ENCODE measurements around the gene SLC39A13.

SLC39A13 gene

DNA sequence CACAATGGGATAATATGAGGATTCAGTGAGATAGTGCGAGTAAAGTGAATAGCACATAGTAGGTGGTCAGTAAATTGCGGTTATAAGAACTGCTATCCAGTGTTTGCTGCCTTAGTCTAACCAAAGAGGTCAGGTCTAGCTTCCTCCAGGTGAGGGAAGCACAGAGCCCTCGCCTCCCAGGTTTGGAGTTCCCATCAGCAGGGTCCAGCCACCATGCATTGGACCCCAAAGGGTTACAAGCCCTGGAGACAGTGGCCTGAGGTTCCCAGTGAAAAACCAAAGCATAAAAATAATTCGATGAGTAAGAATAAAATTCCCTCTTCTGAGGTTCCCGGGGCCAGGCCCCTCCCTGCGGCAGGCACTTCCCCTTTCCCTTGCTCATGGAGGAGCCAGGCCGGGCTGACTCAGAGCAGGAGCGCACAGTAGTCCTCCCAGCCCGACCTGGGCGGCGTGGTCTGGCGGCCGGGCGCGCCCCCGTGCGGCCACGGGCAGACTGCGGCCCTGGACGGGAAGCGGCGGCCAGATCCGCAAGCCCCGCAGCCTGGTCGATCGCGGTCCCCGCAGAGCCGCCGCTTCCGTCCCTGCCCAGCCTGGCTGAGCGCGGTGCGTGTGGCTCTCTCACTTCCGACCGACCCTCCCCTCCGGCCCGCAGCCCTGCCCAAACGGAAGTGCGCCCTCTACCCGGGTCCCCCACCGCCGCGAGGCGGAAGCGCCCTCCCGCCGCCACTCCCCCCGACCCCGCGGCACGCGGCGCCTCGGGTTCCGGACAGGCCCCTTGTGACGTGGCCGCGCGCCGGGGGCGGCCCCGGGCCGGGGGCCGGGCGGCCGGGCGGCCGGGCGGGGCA is at the start of gene SLC39A13:
TSS of gene SLC39A13 (plus strand) at position 845 of the 845 bp plus-strand sequence. CDS start 1,505 bp downstream, outside the sequence.
- peak; percentile 97 for DNase-seq

DNA sequence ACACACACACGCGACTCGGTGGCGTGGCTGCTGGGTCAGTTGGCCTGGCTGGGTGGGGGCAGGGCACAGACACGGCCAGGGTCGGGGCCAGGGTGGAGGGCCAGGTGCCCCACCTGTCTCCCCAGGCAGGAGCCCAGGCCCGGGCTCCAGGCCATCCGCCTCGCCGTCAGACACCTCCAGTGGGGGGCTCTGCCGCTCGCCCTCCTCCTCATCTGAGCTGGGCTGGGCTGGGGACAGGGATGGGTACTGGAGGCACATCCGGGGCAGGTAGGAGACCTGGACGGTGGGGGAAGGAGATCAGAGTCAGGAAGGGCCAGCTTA is 49.7 kb upstream of the SLC39A13 start:
- DNase-seq = no peak

DNA sequence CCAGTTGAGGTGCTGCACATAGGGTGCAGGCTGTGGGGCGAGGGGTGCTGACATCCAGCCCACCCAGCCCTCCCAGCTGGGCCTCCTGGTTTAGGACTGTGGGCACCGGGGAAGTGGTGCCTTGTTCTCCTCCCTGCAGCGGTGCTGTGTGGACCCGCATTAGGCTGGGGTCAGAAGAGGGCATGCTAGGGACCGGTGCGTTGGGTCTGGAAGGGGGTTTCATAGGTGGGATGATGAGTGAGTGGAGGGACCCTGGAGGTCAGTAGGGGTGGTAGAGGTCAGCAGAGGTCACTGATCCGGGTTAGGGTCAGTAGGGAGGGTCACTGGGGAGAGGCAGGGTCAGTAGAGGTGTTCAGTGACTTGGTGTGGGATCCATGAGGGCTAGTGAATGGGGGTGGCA is 49.2 kb upstream of the SLC39A13 start:
- DNase-seq = no peak

DNA sequence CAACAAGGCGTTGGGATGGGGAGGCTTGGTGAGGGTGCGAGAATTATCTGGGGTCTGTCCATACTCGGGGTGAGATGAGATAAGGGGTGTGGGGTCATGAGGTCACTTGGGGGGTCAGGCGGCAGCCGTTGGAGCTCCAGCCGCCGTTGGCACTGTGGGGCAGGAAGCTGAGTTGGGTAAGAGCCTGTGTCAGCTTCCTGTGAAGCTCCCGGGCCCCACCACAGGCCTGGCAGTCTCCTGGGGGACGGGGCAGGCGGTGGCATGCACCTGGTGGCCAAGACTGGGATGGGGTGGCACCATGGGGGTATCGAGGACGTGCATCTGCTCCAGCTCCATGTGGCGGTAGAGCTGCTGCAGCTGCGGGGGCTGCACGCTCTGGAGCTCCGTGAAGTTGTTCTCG is 48.8 kb upstream of the SLC39A13 start:
- no peak for DNase-seq

DNA sequence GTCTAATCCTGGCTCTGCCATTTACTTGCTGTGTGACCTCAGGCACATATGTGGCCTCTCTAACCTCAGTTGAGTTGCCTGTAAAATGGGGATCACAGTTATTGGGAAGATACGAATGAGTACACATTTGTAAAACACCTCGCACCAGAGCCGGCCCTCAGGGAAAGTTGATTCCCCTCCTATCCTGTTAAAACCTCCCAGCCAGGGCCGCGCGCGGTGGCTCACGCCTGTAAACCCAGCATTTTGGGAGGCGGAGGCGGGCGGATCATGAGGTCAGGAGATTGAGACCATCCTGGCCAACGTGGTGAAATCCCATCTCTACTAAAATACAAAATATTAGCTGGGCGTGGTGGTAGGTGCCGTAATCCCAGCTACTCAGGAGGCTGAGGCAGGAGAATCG is 48.0 kb upstream of the SLC39A13 start:
- DNase-seq = no peak

DNA sequence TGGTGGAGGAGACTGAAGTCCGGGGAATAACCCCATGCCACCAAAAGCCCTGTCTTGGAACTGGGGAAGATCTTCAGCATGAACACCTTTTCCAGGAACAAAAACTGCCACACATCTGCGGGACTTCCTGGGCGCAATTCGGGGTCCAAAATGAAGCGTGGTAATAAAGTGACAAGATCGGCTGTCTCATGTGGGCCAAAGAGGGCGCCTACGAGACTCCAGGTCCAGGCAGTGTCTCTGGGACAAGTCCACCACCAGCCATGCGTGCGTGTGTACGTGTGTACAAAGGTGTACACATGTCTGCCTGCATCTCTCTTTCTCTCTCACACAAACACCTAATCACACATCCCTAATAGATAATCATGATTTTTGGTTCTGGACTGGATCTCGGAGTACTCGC is 47.0 kb upstream of the SLC39A13 start:
- no peak for DNase-seq

DNA sequence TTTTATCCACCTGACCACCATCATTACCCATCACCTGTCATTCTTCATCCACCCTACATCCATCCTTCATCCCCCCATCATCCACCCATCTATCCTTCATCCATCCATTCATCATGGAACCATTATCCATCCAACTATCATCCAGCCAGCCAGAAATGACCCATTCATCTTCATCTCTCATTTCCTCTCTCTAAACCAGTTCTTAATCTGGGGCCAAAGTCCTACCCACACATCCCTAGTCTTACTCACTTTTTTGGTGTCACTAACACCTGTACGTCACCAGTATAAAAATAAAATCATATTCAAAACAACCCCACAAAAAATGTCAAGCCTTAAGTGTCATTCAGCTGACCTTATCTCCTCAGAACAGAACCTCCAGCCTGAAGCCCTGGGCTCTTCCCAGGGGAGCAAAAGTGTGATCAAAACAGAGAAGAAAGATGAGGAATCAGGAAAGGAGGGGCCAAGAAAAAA is 42.3 kb upstream of the SLC39A13 start:
- no peak for DNase-seq

DNA sequence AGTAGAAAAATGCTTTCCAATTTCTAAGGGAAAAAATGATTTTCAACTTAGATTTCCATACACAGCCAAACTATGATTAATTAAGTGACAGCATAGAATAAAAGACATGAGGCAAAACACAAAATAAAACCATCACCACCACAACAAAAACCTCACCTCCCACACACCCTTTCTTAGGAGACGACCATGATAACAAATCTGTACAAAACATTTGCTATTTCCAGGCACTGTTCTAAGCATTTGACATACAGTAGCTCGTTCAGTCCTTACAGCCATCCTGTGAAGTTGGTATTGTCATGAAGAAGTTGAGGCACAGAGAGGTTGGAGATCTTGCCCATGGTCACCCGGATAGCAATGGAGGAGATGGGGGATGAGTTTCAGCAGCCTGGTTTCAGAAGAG is 38.7 kb upstream of the SLC39A13 start:
- no peak for DNase-seq

DNA sequence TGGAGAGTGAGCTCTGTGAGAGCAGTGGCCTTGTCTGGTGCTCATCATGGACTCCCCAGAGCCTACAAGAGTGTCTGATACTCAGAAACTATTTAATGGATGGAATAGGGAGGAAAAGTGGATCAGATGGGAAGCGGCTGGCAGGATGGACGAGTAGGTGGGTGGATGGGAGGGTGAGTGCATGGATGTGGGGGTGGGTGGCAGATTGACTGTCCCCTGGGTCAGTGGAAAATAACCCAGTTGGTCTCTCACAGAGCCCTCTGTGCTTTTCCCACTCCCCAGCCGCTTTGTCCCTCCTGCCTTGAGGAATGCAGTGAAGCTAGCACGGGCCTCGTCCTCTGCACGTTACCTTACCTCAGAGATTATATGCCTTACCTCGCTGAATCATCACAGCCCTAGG is 36.0 kb upstream of the SLC39A13 start:
- no peak for DNase-seq

DNA sequence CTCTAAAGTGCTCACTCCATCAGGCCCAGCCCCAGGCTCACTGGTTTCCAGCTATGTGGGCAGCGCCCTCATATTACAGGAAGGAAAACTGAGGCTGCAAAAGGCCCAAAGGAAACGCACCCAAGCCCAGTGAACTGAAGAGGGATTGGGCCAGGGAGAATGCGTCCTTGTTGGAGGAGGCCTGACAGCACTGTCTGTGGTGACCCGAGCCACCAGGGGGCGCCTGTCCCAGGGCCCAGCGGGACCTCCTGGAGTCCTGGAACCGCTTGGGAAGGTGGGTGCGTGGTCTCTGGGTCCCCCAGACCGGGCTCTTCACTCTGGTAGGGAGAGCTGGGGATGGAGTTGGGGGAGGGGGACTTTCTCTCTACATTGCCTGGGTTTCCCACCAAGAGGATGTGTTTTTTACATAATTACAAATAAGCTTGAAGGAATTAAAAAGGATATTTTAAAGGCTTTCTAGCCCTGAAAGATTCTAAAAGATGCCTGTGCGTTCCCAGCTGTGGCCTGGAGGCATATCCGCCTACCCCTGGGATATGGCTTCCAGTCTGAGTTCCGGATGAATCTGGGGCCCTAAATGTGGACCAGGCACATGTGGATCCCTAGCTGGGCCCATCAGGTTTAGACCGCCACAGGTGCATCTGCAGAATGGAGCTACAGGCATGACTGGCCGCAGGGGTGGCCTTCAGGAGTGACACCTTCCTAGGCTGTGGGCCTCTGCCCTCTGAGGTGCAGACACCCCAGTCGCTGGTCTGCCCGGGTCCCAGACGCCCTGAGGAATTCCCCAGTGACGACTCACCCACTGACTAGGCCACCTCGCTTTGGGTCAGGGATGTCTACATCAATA is 34.3 kb upstream of the SLC39A13 start:
- peak; percentile 71 for DNase-seq

DNA sequence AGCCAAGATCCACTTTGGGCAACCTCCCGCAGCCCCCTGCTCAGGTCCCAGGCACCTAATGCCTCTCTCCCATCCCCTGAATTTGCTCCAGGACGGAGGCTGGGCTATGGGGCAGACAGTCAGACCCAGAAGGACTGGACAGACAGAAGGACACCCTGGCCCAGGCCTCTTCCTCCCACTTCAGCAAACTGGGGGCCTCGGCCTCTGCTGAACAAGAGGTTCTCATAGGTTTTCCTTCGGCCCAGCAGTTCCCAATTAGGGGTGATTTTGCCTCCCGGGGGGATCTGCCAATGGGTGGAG is 33.7 kb upstream of the SLC39A13 start:
- DNase-seq = no peak

DNA sequence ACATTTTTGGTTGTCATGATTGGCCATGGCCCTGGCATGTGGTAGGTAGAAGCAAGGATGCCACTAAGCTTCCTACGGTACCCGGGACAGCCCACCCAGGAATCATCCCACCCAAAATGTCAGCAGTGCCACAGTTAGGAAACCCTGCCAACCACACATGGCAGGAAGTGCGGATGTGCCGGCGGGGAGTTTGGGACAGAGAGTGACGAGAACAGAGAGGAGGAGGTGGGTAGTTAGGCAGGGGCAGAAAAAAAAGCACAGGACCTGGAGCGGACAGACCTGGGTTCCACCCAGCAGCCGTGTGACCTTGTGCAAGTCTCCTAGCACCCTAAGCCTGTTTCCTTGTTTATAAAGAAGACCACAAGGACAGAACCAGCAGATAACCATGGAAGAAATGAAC is 33.4 kb upstream of the SLC39A13 start:
- no peak for DNase-seq

DNA sequence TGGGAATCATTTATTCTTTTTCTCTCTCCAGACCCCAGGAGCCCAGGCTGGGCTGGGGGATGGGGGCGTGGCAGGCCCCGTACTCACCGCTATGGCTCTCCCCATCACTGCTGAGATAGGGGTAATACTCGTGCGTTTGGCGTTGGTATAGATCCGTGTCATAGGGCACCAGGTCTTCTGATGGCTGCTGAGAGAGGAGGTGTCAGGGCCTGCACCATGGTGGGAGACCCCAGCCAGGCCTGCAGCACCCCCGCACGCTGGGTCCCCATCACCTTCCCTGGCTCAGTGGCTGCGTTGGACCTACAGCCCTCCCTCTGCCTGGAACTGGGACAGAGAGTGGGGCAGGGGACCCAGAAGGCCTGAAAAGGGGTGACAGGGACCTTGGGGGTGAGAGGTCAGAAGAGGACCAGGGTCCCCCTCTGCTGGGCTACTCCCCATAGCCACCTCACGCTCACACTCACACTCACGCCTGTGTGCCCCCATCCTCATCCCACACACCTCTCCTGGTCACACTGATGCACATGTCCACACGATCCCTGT is 32.8 kb upstream of the SLC39A13 start:
- DNase-seq = no peak

DNA sequence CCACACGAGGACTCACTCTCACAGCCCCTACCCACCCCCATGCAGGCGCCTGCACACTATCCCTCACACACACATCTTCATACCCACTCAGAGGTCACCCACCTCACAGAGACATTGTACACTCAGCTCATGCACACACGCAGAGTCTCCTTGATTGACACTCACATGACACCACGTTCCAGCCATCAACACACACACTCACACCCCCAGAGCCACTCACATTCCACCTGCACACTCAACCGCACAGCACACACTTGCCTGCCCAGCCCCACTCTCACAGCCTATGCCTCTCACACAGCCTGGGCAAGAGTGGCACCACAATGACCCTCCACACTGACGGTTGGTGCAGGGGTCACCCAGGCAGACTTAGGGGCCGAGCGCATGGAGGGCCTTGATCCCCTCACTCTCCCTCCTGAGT is 32.3 kb upstream of the SLC39A13 start:
- no peak for DNase-seq

DNA sequence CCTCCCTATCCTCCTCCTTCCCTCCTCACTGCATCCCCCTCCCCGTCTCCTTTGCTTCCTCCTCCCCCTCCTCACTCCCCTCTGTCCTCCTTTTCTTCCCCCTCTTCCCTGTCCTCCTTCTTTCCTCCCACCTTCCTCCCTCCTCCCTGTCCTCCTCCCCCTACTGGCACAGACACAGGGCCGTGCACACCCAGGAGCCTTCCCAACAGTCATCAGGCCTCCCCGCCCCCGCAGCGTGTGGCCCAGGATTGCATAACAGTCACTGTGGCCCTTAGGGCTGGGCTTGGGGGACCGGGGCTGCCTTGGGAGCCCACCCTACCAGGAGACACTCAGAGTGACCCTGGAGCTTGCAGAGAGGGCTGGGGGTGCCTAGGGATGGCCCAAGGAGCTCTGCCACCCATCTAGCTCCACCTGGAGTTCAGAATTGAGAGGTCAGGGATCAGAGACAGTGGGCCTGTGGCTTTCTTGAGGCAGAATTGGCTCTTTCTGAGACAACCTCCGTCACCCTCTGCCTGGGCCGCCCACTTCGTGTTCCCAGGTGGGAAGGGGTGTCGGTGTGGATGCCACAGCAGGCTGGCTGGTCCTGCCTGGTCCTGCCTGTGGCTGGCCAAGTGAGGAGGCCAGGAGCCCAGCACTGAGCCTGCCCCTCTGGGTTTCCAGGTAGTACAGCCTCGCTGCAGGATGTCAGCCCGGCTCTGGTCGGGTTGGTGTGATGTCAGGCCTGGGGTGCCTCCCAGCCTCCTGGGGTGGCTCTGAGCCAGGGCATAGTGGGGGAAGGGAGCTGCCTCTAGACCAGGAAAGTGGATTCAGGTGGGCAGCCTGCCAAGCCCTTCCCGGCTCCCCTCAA is 31.6 kb upstream of the SLC39A13 start:
- DNase-seq = no peak

DNA sequence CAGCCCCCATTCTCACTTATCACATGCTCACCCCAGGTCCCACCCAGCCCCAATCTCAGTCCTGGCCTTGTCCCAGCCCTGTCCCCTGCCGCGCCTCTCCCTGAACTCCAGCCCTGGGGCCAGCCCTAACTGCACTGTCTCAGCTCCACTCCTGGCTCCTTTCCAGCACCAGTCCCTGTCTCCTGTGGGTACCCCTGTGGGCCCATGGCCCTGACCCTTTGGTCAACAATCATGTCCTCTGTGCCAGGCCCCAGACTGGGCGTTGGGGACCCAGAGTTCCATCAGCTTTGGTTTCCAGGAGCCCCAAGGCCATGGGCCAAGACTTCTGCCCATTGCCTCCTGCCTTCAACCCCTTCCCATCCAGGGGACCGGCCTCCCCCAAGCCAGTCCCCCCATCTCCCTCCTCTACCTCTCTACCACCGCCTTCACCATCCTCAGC is 30.8 kb upstream of the SLC39A13 start:
- no peak for DNase-seq

DNA sequence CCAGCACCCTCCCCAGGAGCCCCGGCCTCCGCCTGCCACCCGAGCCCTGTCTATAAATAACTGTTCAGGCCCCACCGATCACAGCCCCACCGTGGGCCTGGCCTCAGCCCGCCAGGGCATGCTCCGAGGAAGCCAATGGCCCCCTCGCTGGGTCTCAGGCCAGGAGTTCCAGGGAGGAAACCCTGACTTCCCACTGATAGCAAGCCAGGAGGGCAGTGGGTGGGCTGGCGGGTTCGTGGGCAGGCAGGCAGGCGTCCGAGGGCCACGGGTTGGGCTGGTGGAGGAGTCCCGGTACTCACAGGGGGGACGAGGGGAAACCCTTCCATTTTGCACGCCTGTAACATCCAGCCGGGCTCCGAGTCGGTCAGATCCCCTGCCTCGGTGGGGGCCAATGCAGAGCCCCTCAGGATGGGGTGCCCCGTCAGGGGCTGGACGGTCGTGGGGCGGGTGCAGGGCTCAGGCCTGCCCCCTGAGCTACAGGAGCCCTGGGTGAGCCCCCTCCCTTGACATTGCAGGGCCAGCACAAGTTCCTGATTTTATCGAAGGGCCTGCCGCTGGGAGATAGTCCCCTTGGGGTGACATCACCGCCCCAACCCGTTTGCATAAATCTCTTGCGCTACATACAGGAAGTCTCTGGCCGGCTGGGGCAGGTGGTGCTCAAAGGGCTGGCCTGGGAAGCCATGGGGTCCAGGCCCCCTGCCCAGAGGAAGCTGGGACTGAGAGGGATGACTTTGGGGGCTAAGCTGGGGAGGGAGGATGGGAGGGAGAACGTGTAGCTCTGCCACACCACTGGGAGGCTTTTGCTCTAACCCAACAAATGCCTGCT is 30.2 kb upstream of the SLC39A13 start, which contains the start of gene SPI1:
TSS of gene SPI1 (minus strand) at position 538 of the 826 bp plus-strand sequence. CDS start at position 344, 194 bp downstream.
- no peak for DNase-seq

DNA sequence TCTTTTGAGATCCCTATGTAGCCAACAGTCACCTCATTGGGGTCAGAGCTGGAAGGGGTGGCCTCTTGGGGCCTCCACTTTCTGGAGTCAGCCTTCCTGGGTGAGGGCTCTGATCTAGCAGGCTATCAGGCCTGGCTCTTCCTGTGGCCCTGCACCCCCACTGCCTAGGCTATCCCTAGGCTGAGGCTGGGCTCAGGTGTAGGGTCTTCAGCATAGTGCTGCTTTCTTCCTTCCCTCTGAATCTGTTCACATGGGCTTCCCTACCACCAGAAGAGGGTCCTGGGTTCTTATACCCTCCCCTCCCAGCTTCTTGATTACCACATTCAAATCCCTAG is 29.6 kb upstream of the SLC39A13 start:
- no peak for DNase-seq

DNA sequence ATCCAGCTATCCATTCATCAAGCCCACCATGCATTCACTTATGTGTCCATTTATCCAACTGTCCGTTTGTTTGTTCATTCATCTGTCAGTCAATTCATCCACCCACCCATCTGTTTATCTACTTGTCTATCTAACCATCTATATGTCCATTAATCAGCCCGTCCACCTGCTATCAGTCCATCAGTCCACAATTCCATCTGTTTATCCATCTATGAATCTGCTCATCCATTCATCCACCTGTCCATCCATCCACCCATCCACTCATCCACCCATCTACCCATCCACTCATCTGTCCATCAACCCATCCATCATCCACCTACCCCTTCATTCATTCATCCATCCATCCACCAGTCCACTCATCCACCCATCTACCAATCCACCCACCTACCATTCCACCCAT is 29.1 kb upstream of the SLC39A13 start:
- DNase-seq = no peak

DNA sequence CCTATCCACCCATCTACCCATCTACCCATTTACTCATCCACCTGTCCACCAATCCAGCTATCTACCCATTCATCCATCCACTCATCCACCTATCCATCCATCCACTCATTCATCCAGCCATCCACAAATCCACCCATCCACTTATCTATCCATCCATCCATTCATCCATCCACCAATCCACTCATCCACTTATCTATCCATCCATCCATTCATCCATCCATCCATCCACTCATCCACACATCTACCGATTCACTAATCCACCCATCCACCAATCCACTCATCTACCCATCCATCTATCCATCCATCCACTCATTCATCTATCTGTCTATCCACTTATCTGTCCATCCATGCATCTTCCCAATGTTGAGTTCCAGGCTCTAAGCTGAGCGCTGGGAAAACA is 28.3 kb upstream of the SLC39A13 start:
- DNase-seq = no peak

DNA sequence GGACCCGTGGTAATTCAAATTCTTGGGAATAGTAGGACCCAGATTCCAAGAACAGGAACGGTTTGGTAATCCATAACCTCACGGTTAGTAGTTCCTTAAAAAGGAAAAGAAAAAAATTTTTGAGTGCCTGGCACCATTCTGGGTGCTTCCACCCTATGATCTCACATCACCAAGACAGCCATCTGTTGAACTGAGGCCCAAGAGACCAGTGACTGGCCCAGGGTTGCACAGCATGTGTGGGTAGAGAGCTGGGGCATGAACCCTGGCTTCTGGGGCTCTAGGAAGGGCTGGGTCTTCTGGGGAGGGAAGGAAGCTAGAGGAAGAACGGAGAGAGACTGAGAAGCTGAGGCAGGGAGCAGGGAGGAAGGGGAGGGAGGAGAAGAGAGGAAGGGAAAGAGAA is 25.3 kb upstream of the SLC39A13 start:
- no peak for DNase-seq

DNA sequence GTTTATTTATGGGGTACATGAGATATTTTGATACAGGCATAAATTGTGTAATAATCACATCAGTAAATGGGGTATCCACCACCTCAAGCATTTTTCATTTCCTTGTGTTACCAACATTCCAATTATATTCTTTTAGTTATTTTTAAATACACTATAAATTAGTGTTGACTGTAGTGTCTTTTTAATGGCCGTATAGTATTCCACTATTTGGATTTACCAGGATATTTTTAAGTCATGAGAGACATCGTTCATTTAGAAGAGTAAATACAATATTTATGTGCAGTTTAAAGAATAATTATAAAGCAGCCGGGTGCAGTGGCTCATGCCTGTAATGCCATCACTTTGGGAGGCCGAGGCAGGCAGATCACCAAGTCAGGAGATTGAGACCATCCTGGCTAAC is 23.9 kb upstream of the SLC39A13 start:
- DNase-seq = no peak
